ENCODE results near the gene PAEP.

- no peak for TF ChIP-seq CTCF (IDR thresholded peaks at IDR 0.05)
- TF ChIP-seq POLR2A (IDR thresholded peaks at IDR 0.05) = no peak
Measured at GRCh38 chr9:135568026-135568425, 6.5 kb downstream of the PAEP start.
